GM21360 (cell line): Measurements from ENCODE around the gene CASP8AP2.
"Not testable (repeated sequence)": the region's sequence is repeated elsewhere in the genome, so short reads cannot be mapped to it uniquely, and the experiment has no call there.

Source experiments
- ATAC-seq: cut with Tn5 transposase; IDR thresholded peaks from one replicate; pipeline ENCODE4 v1.9.1; 2021; ENCODE audit warnings: mild to moderate bottlenecking, moderate library complexity; ENCODE audit not compliant: unreplicated experiment

CASP8AP2 gene

DNA sequence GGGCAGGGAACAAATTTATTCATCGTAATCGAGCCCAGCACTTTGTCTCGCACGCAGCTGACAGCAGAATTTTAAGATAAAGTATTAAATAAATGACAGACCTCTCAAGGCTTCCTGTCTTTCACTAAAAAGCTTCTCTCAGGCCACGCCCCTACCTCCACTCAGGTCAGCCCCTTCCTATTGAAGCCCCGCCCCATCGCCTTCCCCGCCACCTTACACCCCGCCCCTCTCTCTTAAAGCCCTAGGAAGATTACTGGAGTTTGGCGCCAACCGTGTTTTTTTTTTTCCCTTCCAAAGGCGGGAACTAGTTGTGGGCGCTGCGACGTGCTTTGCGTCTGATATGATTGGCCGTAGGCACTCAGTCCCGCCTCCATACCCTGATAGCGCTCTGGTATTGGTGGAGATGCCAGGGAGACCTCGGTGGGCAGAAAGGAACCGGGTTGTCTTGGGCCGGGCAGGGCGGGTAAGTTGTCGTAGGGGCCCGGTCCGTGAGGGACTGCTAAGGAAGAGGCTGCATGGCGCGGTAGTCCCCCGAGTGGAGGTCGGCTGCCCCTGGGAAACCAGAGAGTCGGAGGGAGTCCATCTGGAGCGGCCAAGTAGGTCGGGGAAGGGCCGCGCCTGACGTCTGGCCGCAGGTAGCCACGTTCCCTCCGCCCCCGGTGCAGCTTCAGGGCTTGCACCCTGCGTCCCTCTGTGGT, at the start of gene CASP8AP2:
Gene CASP8AP2 (plus strand): TSS at position 409 of the 698 bp plus-strand sequence.
- ATAC-seq, result peak; percentile 96

DNA sequence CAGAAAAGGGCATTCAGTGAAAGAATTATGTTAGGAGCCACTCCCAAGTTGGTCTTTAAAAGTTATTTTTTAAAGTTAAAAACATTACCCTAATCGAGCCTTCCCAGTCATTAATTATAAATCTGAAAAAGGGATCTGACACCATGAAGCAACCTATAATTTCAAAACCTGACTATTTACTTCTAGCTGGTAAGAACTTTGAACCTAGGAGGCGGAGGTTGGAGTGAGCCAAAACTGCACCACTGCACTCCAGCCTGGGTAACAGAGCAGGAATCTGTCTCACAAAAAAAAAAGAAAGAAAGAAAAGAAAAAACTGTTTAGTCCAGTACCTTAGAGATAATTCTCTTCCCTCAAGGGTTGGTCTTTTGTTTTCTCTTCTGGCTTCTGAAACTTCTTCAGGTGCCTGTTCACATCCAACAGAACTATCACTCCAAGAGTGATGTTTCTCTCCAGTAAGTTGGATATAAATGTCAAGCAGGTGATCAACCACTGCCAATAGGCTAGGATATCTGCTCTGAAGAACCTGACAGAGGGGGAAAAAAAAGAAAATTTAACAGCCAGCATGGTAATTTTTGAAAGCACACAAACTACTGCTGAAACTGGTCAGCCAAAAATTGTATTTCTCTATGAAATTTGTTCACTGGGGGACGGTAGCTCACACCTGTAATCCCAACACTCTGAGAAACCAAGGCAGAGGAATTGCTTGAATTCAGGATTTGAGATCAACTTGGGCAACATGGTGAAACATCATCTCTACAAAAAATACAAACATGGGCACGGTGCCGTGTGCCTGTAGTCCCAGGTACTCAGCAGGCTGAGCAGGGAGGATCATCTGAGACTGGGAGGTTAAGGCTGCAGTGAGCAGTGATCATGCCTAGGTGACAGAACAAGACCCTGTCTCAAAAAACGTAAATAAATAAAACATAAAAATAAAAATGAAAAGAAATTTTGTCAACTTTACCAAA, 48.3 kb upstream of the CASP8AP2 start:
- no peak for ATAC-seq

- ATAC-seq, result no peak
Observed at GRCh38 chr6:89782222-89782621, 47.5 kb upstream of the CASP8AP2 start.

GRCh38 chr6:89783293-89783692, 46.4 kb upstream of the CASP8AP2 start:
- ATAC-seq, result not testable (repeated sequence)

DNA sequence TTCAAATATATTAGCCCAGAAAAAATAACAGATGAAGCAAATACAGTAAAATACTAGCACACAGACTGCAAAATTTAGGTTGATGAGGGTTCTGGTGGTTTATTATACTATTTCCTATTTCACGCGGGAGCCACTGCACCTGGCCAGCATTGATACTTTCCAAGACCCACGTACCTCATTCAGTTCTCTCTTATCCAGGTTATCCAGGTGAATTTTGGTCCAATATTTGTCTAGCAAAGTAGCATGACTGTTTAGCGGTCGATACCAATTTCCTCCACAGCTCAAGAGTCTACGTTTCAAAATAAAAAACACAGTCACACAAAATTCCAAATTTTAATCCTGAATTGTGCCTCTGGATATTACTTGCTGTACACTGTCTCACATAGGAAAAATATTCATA, 44.8 kb upstream of the CASP8AP2 start:
- ATAC-seq, result no peak

DNA sequence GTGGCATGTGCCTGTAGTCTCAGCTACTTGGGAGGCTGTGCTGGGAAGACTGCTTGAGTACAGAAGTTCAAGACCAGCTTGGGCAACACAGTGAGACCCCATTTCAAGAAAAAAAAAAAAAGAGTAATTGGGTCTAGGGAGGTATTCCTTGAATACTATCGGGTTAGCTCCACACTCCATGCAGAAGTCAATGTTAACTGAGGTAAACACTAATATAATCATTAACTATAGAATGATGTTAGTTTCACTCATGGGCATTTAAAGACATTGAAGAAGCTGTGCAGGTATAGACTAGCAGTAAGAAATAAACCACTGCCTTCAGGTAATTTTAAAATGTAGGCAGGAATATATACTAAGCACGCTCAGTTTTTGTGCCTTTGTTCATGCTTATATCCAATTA, 42.7 kb upstream of the CASP8AP2 start:
- ATAC-seq, result no peak

DNA sequence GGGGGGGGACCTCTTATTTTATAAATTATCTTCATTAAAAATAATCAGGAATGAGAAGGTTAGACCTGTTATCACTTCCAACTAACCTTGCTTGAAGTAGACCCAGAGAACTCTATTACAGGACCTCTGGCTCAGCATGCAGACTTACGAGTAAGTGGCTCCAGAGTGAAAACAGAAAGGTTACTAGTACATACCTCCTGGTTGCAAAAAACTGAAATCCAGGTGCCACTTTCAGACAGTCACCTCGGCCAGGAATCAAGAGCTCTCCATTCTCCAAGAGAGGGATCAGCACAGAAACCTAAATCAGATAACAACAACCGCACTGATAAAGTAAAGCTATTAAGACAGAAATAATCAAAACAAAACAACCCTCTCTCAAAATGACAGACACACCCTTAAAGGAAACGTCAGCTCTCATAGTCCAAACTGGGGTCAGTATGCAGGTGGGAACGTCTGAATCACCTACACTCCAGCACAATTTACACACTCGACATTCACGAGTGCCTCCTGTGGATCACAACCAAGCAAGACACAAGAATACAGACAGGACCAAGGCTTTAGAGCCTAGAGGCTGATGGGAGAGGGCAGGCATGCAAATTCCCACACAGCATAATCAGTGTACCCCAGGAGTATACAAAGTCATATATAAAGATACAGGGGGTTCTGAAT, 41.9 kb upstream of the CASP8AP2 start:
- ATAC-seq, result no peak

DNA sequence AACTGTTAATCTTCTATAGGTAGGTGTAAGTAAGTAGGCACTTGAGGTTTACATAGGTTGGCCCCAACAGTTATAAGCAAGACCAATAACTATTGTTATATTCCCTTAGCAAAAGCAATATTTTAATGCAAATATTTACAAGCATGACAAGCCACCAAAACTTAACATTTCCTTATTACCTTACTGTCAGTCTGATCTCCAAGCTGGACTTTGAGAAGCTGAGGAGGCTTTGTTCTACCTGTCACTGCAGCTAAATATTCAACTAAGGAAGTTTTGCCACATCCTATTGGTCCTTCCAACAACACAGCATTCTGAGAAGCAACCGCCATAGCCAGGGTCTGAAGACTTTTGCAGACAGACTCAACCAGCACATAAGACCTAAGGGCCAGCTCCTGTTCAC, 39.7 kb upstream of the CASP8AP2 start:
- ATAC-seq, result no peak

GRCh38 chr6:89790403-89790802, 39.3 kb upstream of the CASP8AP2 start:
- no peak for ATAC-seq

DNA sequence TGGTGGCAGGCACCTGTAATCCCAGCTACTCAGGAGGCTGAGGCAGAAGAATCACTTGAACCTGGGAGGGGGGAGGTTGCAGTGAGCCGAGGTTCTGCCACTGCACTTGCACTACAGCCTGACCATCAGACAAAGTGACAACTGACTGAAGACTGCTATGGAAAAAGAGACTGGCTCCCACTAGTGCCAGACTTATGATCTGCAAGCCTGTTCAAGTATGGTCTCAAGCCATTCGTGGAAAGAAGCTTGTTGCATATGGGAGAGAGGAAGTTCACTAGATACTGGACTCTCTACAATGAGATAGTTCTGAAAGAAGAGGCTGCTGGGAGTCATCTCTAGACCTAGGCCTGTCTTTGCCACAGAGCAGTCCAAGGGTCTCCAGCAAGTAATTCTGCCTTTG, 36.8 kb upstream of the CASP8AP2 start:
- ATAC-seq, result peak; percentile 64

GRCh38 chr6:89793586-89793985, 36.1 kb upstream of the CASP8AP2 start:
- ATAC-seq, result no peak

- ATAC-seq, result no peak
Observed at GRCh38 chr6:89794324-89794723, 35.4 kb upstream of the CASP8AP2 start.

GRCh38 chr6:89797317-89797716, 32.4 kb upstream of the CASP8AP2 start:
- no peak for ATAC-seq

DNA sequence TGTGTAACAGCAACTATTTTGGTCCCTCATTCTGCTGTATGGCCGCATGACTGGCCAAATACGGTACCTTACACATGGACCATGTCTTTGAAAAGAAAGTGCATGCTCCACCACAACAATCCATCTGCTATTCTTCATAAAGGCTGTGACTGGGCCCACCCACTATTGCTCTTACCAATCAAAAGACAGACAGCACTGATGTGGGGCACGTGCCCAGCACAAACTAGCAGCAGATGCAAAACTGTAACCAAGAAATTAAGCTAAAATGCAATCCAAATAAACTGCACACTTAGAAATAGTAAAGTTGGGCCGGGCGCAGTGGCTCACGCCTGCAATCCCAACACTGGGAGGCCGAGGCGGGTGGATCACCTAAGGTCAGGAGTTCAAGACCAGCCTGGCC, 30.6 kb upstream of the CASP8AP2 start:
- no peak for ATAC-seq

- no peak for ATAC-seq
Observed at GRCh38 chr6:89799756-89800155, 29.9 kb upstream of the CASP8AP2 start.

DNA sequence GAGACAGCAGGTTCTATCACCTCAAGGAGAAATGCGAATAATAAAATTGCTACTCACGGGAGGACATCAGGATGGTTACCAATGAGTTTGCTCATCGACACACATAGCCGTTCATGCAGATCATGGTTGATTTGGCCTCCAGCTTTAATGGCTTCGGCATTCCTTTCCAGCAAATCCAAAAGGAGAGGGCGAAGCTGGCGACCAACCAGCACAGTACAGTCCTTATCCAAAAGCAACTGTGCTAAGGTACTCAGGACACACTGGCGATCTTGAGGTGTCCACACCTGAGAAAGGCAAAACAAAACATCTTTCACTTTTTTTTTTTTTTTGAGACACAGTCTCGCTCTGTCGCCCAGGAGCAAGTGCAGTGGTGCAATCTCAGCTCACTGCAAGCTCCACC, 26.4 kb upstream of the CASP8AP2 start:
- ATAC-seq, result no peak

DNA sequence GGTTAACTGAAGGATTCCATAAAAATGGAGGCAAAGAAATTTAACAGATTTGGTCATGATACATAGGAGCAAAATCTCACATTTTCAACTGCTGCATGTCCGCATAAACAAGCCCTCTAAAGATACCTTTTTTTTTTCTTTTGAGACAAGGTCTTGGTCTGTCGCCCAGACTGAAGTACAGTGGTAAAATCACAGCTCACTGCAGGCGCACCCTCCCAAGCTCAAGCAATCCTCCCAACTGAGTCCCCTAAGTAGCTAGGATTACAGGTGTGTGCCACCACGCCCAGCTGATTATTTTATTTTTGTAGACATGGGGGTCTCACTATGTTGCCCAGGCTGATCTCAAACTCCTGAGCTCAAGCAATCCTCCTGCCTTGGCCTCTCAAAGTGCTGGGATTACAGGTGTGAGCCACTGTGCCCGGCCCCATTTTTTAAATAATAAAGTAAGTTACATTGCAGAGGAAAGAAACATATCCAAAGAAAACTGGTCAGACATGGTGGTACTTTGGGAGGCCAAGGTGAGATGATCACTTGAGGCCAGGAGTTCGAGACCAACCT, 23.8 kb upstream of the CASP8AP2 start:
- no peak for ATAC-seq

DNA sequence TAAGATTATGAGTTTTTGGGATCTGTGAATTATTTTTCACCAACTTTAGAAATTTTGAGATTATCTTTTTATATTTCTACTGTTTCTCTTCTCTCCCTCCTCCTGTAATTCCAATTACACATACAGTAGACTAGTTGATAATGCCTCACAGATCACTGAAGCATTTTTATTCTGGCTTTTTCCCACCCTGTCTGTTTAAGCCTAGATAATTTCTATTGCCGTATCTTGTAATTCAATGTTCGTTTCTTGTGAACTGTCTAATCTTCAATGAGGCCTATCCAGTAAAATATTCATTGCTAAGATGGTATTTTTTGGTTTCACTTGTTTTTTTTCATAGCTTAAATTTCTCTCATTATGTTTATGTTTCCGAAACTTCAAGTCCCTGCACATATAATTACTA, 22.1 kb upstream of the CASP8AP2 start:
- no peak for ATAC-seq

- not testable (repeated sequence) for ATAC-seq
Observed at GRCh38 chr6:89813422-89813821, 16.3 kb upstream of the CASP8AP2 start.

- no peak for ATAC-seq
Observed at GRCh38 chr6:89817481-89817880, 12.2 kb upstream of the CASP8AP2 start.

- ATAC-seq, result peak; percentile 24
Observed at GRCh38 chr6:89818977-89819335, 10.7 kb upstream of the CASP8AP2 start.
